ENCODE measurements around the gene MT4. TPM values are rescaled to one million over a fixed set of nuclear protein-coding genes. Genes with fewer than 3 reads are reported as not detected.

The MT4 gene
- total RNA-seq, 1 experiment from 2014 or later, result not detected

GRCh38 chr16:56614549-56614991, 49.7 kb downstream of the MT4 start:
- peaks cover 41% of the 10 kb centered on the region for H3K4me1 Mint-ChIP-seq (ENCODE audit: low read depth, unreplicated experiment)
- intact Hi-C loops (cut with micrococcal nuclease; ENCODE audit: unreplicated experiment), result no loop called here
- DNase-seq, result no peak
- no peaks in the 10 kb centered on the region for H3K9me3 Mint-ChIP-seq (ENCODE audit: low read depth, unreplicated experiment)
- H3K4me3 Mint-ChIP-seq (ENCODE audit: low read depth, unreplicated experiment), result no peak overlapping the region
- H3K36me3 Mint-ChIP-seq (ENCODE audit: insufficient read depth, unreplicated experiment), result peaks cover under 1% of the 10 kb centered on the region
- BruUV-seq (replicated peaks), result no TSS peak
- CTCF ChIA-PET, result interaction anchor here (0.6 kb wide), 1 partner anchor 320 kb away, joined by 3 read pairs; no protein-coding TSS in a partner anchor
- no peak overlapping the region for H3K27ac Mint-ChIP-seq (ENCODE audit: unreplicated experiment)
- TF ChIP-seq CTCF (IDR thresholded peaks at IDR 0.05; ENCODE audit: unreplicated experiment), result no peak
- H3K27me3 Mint-ChIP-seq (ENCODE audit: unreplicated experiment), result peaks cover 35% of the 10 kb centered on the region

- no peak for DNase-seq
- Mint-ChIP-seq H3K36me3 (ENCODE audit: insufficient read depth, unreplicated experiment) (no peaks in the 10 kb centered on the region), H3K4me1 (ENCODE audit: low read depth, unreplicated experiment) (peaks cover 33% of the 10 kb centered on the region), H3K9me3 (ENCODE audit: low read depth, unreplicated experiment) (no peaks in the 10 kb centered on the region), H3K27me3 (ENCODE audit: unreplicated experiment) (peaks cover 36% of the 10 kb centered on the region), H3K27ac (ENCODE audit: unreplicated experiment) (no peak overlapping the region), H3K4me3 (ENCODE audit: low read depth, unreplicated experiment) (no peak overlapping the region)
- CTCF ChIA-PET, result no interaction called here
- BruUV-seq (replicated peaks), result no TSS peak
- TF ChIP-seq CTCF (IDR thresholded peaks at IDR 0.05; ENCODE audit: unreplicated experiment), result no peak
- intact Hi-C loops (cut with micrococcal nuclease; ENCODE audit: unreplicated experiment), result no loop called here
Measured at GRCh38 chr16:56615353-56615752, 50.5 kb downstream of the MT4 start.

GRCh38 chr16:56616608-56617211, 51.8 kb downstream of the MT4 start:
- no peak for TF ChIP-seq CTCF (IDR thresholded peaks at IDR 0.05; ENCODE audit: unreplicated experiment)
- H3K9me3 Mint-ChIP-seq (ENCODE audit: low read depth, unreplicated experiment), result no peaks in the 10 kb centered on the region
- CTCF ChIA-PET, result interaction anchor here (0.7 kb wide), 1 partner anchor 182 kb away, joined by 3 read pairs; no protein-coding TSS in a partner anchor

GRCh38 chr16:56617212-56618085, 52.6 kb downstream of the MT4 start:
- Mint-ChIP-seq H3K9me3 (ENCODE audit: low read depth, unreplicated experiment) (no peaks in the 10 kb centered on the region), H3K27me3 (ENCODE audit: unreplicated experiment) (peaks cover 36% of the 10 kb centered on the region), H3K36me3 (ENCODE audit: insufficient read depth, unreplicated experiment) (no peaks in the 10 kb centered on the region), H3K4me1 (ENCODE audit: low read depth, unreplicated experiment) (peaks cover 20% of the 10 kb centered on the region), H3K27ac (ENCODE audit: unreplicated experiment) (no peak overlapping the region), H3K4me3 (ENCODE audit: low read depth, unreplicated experiment) (peak overlapping the region; percentile 50)
- CTCF ChIA-PET, result interaction anchor here (1.0 to 1.1 kb wide), 2 partner anchors 17 to 36 kb away, joined by 4 read pairs; no protein-coding TSS in a partner anchor
- DNase-seq, result no peak
- intact Hi-C loops (cut with micrococcal nuclease; ENCODE audit: unreplicated experiment), result no loop called here
- no peak for TF ChIP-seq CTCF (IDR thresholded peaks at IDR 0.05; ENCODE audit: unreplicated experiment)
- no TSS peak for BruUV-seq (replicated peaks)

More at GRCh38 chr16:56616608-56617211, 51.8 kb downstream of the MT4 start:
- H3K36me3 Mint-ChIP-seq (ENCODE audit: insufficient read depth, unreplicated experiment), result no peaks in the 10 kb centered on the region
- no peak overlapping the region for H3K27ac Mint-ChIP-seq (ENCODE audit: unreplicated experiment)
- no peak for DNase-seq
- peak overlapping the region; percentile 50 for H3K4me3 Mint-ChIP-seq (ENCODE audit: low read depth, unreplicated experiment)
- intact Hi-C loops (cut with micrococcal nuclease; ENCODE audit: unreplicated experiment), result no loop called here
- peaks cover 20% of the 10 kb centered on the region for H3K4me1 Mint-ChIP-seq (ENCODE audit: low read depth, unreplicated experiment)
- peaks cover 36% of the 10 kb centered on the region for H3K27me3 Mint-ChIP-seq (ENCODE audit: unreplicated experiment)
- BruUV-seq (replicated peaks), result no TSS peak

All from Calu3 (cell line).